Activated CD8-positive, alpha-beta memory T cell treated with anti-CD3 and anti-CD28 coated beads for 24 hours (primary cell): ENCODE data around the gene FIBCD1.

Experiments
- DNase-seq: peaks from one replicate; pipeline ENCODE4 v3.0.0-alpha.2; 2020

FIBCD1 gene

GRCh38 chr9:130874783-130875182 is 64.3 kb downstream of the FIBCD1 start:
- DNase-seq = no peak

- DNase-seq = no peak
Observed at GRCh38 chr9:130873966-130874365, 65.1 kb downstream of the FIBCD1 start.

- no peak for DNase-seq
Observed at GRCh38 chr9:130872912-130873503, 66.0 kb downstream of the FIBCD1 start.

GRCh38 chr9:130872508-130872907 is 66.5 kb downstream of the FIBCD1 start:
- no peak for DNase-seq

GRCh38 chr9:130872093-130872492 is 67.0 kb downstream of the FIBCD1 start:
- no peak for DNase-seq

GRCh38 chr9:130871395-130872062 is 67.5 kb downstream of the FIBCD1 start:
- no peak for DNase-seq

GRCh38 chr9:130870491-130871381 is 68.3 kb downstream of the FIBCD1 start:
- no peak for DNase-seq

- no peak for DNase-seq
Observed at GRCh38 chr9:130869250-130869649, 69.8 kb downstream of the FIBCD1 start.

GRCh38 chr9:130868230-130868629 is 70.8 kb downstream of the FIBCD1 start:
- no peak for DNase-seq

GRCh38 chr9:130867556-130867955 is 71.5 kb downstream of the FIBCD1 start:
- DNase-seq = no peak

- DNase-seq = peak; percentile 78
Observed at GRCh38 chr9:130866474-130866965, 72.5 kb downstream of the FIBCD1 start.

GRCh38 chr9:130865921-130866320 is 73.1 kb downstream of the FIBCD1 start:
- DNase-seq = no peak

GRCh38 chr9:130864541-130864940 is 74.5 kb downstream of the FIBCD1 start:
- DNase-seq = no peak

- DNase-seq = no peak
Observed at GRCh38 chr9:130862747-130863146, 76.3 kb downstream of the FIBCD1 start.

- no peak for DNase-seq
Observed at GRCh38 chr9:130862217-130862616, 76.8 kb downstream of the FIBCD1 start.

- DNase-seq = no peak
Observed at GRCh38 chr9:130861372-130862180, 77.5 kb downstream of the FIBCD1 start.

- no peak for DNase-seq
Observed at GRCh38 chr9:130860458-130861316, 78.4 kb downstream of the FIBCD1 start.

GRCh38 chr9:130858739-130859705 is 80.0 kb downstream of the FIBCD1 start:
- DNase-seq = no peak

- no peak for DNase-seq
Observed at GRCh38 chr9:130857864-130858738, 80.9 kb downstream of the FIBCD1 start.
